HG03571 (cell line): ENCODE measurements around the gene PORCN.
A peak's percentile ranks its signal among the peaks of the same experiment; 100 is the strongest.
"Not testable (repeated sequence)": the region's sequence is repeated elsewhere in the genome, so short reads cannot be mapped to it uniquely, and the experiment has no call there.

ENCODE experiments used
- ATAC-seq: cut with Tn5 transposase; IDR thresholded peaks from one replicate; pipeline ENCODE4 v1.9.1; 2021; ENCODE audit not compliant: unreplicated experiment

PORCN gene

DNA sequence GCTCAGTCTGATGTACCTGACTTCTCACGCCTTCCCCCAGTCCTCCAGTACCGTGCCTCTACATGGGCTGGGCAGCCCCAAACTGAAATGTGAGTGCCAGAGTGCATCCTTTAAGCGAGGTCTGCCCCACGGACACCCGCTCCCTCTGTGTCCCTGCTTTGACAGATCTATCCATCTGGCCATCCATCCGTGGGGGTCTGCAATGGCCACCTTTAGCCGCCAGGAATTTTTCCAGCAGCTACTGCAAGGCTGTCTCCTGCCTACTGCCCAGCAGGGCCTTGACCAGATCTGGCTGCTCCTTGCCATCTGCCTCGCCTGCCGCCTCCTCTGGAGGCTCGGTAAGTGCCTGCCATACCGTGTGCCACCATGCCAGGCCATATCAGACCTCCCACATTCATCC lies 827 bp downstream of the PORCN start:
- ATAC-seq: no peak

DNA sequence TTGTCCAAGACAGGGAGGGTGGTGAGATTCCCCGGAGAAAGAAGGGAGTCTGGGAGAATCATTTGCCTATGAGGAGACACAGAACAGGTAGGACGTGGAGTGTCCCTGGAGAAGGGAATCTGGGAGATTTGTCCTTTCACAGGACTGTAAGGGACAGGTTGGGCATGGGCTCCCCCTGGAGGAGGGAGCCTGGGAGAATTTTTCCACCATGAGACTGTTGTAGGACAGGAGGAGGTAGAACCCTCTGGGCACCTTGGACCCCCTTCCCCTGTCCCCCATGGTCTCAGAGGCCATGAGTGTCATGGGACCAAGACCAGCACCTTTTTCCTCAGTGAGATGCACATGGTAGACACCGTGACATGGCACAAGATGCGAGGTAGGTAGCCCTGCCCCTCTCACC lies 2.8 kb downstream of the PORCN start:
- ATAC-seq: no peak

DNA sequence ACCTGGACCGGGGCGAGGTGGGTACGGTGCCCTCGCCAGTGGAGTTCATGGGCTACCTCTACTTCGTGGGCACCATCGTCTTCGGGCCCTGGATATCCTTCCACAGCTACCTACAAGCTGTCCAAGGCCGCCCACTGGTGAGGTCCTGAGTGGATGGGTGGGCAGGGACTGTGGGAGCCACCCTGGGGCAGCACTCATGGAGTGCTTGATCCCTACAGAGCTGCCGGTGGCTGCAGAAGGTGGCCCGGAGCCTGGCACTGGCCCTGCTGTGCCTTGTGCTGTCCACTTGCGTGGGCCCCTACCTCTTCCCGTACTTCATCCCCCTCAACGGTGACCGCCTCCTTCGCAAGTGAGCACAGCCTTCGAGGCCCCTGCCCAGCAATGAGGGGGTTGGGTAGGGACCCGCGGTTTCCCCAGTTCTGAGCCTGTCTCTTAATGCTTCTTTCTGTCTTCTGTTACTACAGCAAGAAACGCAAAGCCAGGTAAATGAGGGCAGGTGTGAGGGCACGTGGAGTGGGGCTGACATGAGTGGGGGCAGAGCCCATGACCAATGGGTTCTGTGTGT lies 3.7 kb downstream of the PORCN start:
- no peak for ATAC-seq

DNA sequence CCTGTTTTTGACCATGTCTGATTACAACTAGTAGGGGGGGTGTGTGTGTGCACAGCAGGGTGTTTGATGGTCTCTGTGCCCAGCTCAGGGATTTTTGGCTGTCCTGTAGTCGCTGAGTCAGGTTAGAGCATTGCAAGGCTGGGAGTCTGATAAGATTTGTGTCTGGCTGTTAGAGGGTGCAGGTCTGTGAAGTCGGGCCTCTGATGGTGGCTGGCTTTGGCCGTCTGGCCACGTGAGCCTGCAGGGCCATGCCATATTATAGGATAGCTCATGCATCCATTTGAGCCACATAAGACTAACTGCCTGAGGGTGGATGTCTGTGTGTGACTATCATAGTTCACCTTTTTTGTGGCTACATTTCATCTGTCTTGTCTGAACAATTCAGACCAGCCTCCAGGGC lies 4.9 kb downstream of the PORCN start:
- no peak for ATAC-seq

DNA sequence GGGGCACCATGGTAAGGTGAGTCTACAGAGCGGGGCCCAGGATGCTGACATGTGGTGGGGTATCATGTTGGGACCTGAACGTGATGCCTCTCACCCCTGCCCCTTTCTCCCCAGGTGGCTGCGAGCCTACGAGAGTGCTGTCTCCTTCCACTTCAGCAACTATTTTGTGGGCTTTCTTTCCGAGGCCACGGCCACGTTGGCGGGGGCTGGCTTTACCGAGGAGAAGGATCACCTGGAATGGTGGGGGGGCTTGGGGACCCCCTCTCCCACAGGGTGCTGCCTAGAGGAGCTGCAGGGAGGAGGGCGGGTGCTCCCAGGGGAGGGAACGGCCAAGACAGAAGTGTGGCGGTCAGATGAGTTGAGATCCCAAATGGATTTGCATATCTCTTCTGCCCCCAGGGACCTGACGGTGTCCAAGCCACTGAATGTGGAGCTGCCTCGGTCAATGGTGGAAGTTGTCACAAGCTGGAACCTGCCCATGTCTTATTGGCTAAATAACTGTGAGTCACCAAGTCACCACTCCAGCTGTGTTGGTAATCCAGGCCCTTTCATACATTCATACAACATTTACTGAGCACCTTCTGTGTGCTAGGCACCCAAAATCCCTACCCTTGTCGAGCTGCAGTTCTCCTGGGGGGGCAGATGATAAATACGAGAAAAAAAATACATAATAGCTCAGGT lies 5.5 kb downstream of the PORCN start:
- ATAC-seq: no peak

DNA sequence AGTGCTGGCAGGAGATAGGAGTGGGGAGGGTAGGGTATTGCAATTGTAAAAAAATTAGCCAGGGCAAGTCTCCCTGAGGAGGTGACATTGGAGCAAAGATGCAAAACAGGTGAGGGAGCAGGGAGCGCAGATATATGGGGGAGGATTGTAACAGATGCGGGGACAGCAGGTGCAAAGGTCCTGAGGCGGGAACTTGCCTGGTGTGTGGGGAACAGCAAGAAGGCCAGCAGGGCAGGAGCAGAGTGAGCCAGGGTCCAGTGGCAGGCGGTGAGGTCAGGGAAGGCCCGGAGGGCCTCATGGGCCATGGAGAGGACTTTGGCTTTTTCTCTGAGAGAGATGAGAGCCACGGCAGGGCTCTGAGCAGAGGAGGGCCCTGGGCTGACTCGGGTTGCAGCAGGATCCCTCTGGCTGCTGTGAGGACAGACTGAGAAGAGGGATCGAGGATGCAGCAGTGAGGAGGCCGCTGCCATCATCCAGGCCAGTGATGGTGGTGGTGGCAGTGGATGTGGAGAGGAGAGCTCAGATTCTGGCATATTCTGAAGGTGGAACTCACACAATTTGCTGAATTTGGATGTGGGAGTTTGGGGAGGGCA lies 6.2 kb downstream of the PORCN start:
- ATAC-seq: no peak

DNA sequence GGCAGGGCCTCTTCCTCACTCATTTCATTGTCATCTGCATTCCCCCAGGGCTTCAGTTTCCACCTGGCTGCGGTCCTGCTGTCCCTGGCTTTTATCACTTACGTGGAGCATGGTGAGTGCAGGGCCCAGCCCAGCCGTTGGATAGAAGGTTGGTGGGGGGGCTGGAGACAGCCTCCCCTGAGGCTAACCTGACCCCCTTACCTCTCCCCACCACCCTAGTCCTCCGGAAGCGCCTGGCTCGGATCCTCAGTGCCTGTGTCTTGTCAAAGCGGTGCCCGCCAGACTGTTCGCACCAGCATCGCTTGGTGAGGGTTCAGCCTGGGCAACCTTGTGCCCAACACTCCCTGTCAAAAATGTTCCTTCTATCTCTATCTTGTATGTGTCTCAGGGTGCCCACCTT lies 7.0 kb downstream of the PORCN start:
- ATAC-seq: no peak

DNA sequence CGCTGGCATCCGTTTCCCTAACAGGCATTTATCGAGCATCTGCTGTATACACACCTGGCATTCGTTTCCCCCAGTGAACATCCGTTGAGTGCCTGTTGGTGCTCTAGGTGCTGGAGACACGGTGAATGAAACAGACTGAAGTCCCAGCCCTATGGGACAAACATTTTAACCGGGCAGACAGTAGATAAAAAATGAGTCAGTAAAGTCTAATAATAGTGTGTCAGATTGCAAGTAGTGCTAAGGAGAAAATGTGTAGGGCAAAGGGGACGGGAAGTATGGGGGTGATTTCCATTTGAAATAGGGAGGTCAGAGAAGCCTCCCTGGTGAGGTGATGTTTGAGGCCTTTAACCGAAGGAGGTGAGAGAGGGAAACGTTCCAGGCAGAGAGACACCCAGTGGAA lies 7.5 kb downstream of the PORCN start:
- no peak for ATAC-seq

DNA sequence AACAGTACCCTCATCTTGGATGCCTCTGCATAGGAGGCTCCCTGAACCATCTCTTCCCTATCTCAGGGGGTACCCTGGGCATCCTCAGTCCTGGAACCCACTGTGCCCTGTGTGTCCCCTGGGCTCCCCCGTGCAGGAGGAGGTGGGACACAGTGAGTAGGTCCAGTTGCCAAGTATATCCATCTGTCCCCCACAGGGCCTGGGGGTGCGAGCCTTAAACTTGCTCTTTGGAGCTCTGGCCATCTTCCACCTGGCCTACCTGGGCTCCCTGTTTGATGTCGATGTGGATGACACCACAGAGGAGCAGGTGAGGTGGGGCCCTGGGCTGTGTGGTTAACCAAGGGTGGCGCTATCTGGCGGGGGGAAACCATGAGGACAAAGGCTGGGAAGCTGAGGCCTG lies 8.2 kb downstream of the PORCN start:
- no peak for ATAC-seq

DNA sequence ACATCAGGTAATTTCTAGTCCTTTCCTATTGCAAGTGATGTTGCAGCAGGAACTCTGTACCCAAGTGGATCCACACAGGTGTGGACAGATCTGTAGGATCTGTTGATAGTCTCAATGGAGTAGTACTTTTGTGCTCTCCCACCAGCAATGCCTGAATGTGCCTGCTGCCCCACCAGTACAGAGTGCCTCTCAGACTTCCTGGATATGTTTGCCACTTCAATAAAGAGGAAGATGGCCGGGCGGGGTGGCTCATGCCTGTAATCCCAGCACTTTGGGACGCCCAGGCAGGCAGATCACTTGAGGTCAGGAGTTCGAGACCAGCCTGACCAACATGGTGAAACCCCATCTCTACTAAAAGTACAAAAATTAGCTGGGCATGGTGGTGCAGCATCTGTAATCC lies 10.7 kb downstream of the PORCN start:
- ATAC-seq: not testable (repeated sequence)

DNA sequence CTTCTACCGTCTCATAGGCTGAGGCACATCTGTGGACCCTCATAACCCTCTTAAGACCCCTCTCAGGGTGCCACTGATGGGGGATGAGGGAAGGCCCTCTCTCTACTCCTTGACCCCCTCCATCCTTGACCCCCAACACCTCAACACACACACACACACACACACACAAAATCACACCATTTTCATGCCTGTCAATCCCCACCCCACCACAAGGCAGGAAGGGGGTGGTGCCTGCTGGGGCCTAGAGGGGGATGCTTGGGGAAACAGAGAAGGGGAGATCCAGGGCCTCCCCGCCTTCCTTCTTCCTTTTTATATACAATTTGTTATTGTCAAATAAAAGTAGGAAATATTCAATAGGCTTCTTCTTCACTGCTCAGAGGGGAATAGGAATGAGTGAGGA lies 11.7 kb downstream of the PORCN start:
- no peak for ATAC-seq

DNA sequence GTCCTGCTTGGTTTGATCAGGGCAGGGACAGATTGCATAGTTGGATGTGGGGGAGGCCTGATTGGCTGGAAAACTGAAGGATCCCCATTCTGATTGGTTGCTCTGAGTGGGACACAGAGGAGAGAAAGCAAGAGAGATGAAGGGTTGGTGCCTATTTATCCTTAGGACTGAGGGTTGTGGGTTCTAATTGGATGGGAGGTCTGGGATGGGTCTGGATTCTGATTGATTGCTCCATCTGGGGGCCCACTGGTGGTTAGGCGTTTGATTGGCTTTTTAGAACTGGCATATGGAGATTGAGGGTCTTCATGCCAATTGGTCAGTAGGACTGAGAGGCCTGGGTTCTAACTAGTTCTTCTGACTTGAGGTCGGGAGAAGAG lies 12.2 kb downstream of the PORCN start:
- no peak for ATAC-seq

DNA sequence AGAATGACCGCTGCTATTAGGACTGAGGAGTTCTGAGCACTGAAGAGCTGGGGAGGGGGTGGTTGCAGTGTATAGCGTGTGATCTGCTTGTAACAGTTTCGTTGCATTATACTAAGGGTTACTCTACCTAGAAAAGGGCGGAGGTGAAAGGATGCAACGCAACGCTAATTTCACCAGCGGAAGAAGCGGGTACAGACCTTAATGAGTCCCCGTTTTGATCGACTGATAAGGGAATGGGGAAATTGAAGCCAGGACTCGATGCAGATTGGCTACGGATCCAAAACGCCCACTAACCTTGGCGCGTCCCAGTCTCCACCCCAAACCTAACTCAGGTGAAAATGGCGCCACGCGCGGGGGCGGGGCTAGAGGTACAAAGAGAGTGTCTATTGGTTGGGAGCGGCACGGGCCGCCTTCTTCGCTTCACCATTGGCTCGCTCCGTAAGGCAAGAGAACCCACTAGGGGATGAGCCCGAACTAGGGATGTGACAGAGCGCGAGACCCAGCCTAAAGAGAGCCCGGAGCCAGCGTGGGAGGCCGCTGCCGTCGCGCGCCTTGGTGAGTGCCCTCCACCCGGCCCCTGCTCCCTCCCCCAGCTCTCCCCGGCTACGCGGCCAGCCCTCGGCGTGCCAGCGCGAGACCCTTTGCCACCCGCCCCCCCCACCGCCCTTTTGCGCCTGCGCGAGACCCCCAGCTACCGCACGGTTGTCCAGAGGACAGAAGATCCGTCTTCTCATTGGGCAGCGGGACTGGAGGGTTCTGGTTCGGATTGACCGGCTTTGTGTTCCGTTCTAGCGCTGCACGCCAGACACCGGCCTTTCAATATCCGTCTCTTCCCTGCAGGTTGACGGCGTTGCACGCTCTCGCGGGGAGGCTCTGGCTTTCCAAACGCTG lies 12.8 kb downstream of the PORCN start, which contains the start of gene EBP:
TSS of gene EBP (plus strand) at position 456 of the 891 bp plus-strand sequence. CDS start 1,964 bp downstream, outside the sequence.
- peak; percentile 95 for ATAC-seq

DNA sequence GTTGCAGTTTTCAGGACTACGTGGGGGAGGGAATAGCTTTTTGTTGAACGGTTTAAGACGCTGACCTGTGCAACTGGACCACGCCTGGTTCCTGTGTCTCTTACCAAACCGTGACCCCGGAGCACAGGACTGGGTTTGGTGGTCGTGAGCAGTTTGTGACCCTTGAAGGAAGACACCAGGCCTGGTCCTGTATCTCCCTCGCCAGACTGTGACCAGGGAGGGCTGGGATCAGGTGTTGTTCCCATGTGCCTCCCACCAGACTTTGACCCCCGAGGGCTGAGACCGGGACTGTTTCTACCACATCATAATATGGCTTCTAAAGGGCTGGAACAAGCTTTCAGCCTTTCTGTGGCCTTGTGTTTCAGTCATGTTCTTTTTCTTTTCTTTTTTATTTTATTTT lies 13.5 kb downstream of the PORCN start:
- no peak for ATAC-seq

DNA sequence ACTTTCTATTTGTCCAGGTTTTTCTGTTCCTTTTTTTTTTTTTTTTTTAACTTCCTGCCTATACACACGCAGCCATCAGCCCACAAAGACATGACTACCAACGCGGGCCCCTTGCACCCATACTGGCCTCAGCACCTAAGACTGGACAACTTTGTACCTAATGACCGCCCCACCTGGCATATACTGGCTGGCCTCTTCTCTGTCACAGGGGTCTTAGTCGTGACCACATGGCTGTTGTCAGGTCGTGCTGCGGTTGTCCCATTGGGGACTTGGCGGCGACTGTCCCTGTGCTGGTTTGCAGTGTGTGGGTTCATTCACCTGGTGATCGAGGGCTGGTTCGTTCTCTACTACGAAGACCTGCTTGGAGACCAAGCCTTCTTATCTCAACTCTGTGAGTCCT lies 14.9 kb downstream of the PORCN start:
- no peak for ATAC-seq

DNA sequence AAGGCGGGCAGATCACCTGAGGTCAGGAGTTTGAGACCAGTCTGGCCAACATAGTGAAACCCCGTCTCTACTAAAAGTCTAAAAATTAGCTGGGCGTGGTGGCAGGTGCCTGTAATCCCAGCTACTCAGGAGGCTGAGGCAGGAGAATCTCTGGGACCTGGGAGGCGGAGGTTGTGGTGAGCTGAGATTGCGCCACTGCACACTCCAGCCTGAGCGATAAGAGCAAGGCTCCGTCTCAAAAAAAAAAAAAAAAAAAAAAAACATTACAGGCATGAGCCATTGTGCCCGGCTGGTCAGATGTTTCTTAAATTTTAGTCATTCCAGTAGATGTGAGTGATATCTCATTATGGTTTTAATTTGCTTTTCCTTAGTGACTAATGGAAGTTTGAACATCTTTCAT lies 17.1 kb downstream of the PORCN start:
- ATAC-seq: not testable (repeated sequence)

DNA sequence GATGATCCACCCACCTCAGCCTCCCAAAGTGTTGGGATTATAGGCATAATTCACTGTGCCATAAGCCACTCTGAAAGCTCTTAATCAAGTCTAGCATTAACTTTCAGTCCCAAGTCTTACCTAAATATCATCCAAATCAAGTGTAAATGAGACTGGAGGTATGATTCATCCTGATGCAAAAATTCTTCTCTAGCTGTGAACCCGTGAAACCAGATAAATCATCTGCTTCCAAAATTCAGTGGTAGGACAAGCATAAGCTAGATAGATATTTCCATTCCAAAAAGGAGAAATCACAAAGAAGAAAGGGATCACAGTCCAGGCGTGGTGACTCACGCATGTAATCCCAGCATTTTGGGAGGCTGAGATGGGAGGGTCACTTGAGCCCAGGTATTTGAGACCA lies 21.9 kb downstream of the PORCN start:
- ATAC-seq: no peak

DNA sequence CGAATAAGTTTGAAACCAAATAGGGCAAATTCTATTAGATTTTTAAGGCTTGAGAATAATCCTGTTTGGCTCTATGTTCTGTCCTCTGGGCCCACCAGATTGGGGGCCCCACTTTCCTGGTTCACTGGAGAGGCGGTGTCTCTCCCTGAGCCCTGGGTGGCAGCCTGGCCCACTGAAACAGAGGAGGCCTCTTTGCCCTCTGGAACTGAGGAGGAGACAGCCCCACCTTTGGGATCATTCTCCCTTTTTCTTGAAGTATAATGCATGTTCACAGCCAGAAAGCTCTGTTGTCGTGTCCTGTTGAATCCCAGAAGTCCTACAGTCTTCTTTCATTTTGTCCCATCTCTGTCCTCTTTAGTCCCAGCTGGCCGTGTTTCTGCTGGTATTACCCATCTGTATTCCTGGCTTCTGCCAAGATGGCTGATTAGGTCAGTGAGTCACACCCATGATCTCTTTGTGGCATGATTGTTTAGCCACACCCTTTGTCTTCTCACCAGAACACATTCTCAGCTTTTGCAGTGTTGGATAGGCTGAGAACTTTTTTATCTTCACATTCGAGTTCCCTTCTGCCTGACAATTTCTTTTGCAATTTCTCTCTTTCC lies 22.7 kb downstream of the PORCN start:
- ATAC-seq: no peak

DNA sequence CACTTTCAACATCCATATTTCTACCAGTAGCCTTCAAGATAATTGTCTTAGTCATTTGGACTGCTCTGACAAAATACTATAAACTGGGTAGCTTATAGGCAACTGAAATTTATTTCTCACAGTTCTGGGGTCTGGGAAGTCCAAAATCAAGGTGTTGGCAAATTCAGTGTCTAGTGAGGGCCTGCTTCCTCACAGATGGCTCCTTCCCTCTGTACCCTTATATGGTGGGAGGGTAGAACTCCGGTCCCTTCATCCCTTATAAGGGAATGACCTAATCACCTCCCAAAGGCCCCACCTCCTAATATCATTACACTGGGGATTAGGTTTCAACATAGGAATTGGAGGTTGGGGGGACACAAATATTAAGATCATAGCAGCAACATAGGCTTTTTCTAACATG lies 23.4 kb downstream of the PORCN start:
- no peak for ATAC-seq

DNA sequence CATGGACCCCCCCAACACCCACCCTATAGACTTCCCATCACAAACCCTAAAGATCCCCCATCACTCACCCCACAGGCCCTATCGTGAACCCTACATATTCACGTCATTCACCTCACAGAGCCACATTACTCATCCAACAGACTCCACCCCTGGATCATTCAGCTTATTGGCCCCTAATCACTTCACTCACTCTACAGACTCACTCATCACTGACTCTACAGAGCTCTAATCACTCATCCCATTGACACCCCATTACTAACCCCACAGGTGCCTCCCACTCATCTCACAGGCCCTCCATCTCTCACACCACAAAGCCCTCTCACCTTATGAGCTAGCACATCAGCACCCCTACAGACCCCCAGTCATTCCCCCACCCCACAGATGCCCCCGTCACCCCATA lies 24.4 kb downstream of the PORCN start:
- ATAC-seq: no peak

DNA sequence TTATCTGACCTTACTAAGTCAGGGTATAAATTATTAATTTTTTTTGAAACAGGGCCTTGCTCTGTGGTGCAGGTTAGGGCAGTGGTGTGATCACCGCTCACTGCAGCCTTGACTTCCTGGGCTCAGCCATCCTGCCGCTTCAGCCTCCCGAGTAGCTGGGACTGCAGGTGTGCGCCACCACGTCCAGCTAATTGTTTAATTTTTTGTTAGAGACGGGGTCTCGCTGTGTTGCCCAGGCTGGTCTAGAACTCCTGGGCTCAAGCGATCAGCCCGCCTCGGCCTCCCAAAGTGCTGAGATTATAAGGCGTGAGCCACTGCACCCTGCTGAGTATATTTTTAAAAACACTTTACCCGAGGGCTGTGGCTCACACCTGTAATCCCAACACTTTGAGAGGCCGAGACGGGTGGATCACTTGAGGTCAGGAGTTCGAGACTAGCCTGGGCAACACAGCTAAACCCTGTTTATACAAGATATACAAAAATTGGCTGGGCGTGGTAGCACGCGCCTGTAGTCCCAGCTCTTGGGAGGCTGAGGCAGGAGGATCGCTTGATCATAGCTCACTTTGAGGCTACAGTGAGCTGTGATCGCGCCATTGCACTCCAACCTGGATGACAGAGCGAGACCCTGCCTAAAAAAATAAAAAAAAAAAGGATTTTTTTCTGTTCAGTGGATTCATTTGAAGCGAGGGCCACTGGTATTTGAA lies 30.0 kb downstream of the PORCN start:
- no peak for ATAC-seq
